HEK293 (cell line): Measurements from ENCODE around the gene EML3.

Source experiments
- EGR2 ChIP-seq: fragments of 450-650 bp; formaldehyde crosslinking; IDR thresholded peaks from 2 replicates; pipeline ENCODE4 v1.5.1; 2016; ENCODE audit warnings: low read depth, missing biosample characterization, missing genetic modification characterization
- HOXA7 ChIP-seq: sonication (generic); formaldehyde crosslinking; IDR thresholded peaks from 2 replicates; pipeline ENCODE4 v1.8.1; 2022; ENCODE audit warnings: missing genetic modification reagents, borderline replicate concordance
- TCF7L2 ChIP-seq: IDR thresholded peaks from 2 replicates; pipeline ENCODE4 v1.6.1; 2011; ENCODE audit warnings: low read depth, mild to moderate bottlenecking, inconsistent platforms, low read length, moderate library complexity, borderline replicate concordance
- ZFP3 ChIP-seq: fragments of 450-650 bp; formaldehyde crosslinking; IDR thresholded peaks from 2 replicates; pipeline ENCODE4 v1.5.1; 2016; ENCODE audit warnings: low read depth, missing biosample characterization, missing genetic modification characterization
- ZFP41 ChIP-seq: fragments of 450-650 bp; formaldehyde crosslinking; IDR thresholded peaks from 2 replicates; pipeline ENCODE4 v1.5.1; 2016; ENCODE audit warnings: missing biosample characterization, missing genetic modification characterization, borderline replicate concordance
- ZNF202 ChIP-seq: fragments of 450-650 bp; formaldehyde crosslinking; IDR thresholded peaks from 2 replicates; pipeline ENCODE4 v1.5.1; 2016; ENCODE audit warnings: missing biosample characterization, missing genetic modification characterization, borderline replicate concordance
- ZNF324 ChIP-seq: fragments of 450-650 bp; formaldehyde crosslinking; IDR thresholded peaks from 2 replicates; pipeline ENCODE4 v1.5.1; 2016; ENCODE audit warnings: missing biosample characterization, missing genetic modification characterization
- ZNF660 ChIP-seq: fragments of 450-650 bp; IDR thresholded peaks from 2 replicates; pipeline ENCODE4 v1.5.1; 2018; ENCODE audit warnings: missing biosample characterization, mild to moderate bottlenecking, missing genetic modification characterization
- TF ChIP-seq, protein P1 (sequence below): fragments of 450-650 bp; formaldehyde crosslinking; IDR thresholded peaks from 2 replicates; pipeline ENCODE4 v1.5.1; 2016; ENCODE audit warnings: missing biosample characterization, missing genetic modification characterization
- TF ChIP-seq, protein P2 (sequence below): fragments of 450-650 bp; formaldehyde crosslinking; IDR thresholded peaks from 2 replicates; pipeline ENCODE4 v1.5.1; 2016; ENCODE audit warnings: missing biosample characterization, missing genetic modification characterization
- TF ChIP-seq, protein P3 (sequence below): fragments of 450-650 bp; formaldehyde crosslinking; IDR thresholded peaks from 2 replicates; pipeline ENCODE4 v1.5.1; 2016; ENCODE audit warnings: missing biosample characterization, missing genetic modification characterization
- TF ChIP-seq, protein P4 (sequence below): fragments of 450-650 bp; formaldehyde crosslinking; IDR thresholded peaks from 2 replicates; pipeline ENCODE4 v1.5.1; 2016; ENCODE audit warnings: missing biosample characterization, missing genetic modification characterization
- TF ChIP-seq, protein P5 (sequence below): fragments of 450-650 bp; formaldehyde crosslinking; IDR thresholded peaks from 2 replicates; pipeline ENCODE4 v1.5.1; 2016; ENCODE audit warnings: missing biosample characterization, missing genetic modification characterization

DNA sequence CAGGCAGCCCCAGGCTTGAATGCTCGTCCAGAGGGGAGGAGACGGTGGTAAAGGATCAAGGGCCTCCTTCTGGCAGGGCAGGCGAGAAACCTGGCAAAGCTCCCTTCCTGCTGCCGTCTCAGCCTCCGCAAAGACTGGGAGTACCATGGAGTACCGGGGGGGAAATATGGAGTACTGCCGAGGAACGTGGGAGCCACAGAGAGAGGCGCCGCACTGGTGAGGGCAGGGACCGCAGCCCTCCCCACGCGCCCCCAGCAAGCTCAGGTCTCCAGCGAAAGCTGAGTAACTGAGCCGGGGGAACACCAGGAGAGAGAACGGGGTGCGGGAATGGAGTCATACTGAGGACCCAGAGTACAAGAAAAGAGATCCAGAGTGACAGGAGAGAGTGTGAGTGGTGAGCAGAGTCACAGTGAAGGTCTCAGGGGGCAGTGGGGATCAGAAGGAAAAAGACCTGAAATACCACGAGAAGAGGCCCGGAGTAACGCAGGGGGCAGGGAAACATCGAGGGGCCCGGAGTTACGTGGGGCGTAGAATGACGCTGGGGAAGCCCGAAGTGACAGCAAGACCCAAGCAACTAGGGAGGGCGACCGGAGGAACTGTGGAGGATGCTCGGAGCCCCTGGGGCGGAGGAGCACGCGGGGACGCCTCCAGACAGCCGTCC is 740 bp downstream of the EML3 start:
- TF ChIP-seq, protein P1, sequence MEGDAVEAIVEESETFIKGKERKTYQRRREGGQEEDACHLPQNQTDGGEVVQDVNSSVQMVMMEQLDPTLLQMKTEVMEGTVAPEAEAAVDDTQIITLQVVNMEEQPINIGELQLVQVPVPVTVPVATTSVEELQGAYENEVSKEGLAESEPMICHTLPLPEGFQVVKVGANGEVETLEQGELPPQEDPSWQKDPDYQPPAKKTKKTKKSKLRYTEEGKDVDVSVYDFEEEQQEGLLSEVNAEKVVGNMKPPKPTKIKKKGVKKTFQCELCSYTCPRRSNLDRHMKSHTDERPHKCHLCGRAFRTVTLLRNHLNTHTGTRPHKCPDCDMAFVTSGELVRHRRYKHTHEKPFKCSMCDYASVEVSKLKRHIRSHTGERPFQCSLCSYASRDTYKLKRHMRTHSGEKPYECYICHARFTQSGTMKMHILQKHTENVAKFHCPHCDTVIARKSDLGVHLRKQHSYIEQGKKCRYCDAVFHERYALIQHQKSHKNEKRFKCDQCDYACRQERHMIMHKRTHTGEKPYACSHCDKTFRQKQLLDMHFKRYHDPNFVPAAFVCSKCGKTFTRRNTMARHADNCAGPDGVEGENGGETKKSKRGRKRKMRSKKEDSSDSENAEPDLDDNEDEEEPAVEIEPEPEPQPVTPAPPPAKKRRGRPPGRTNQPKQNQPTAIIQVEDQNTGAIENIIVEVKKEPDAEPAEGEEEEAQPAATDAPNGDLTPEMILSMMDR: no peak
- TF ChIP-seq ZNF324 (no peak), TCF7L2 (no peak), ZFP41 (no peak), HOXA7 (no peak), EGR2 (tag by site-specific recombination) (no peak), ZNF660 (tag by site-specific recombination) (no peak), ZNF202 (tag by site-specific recombination) (no peak), ZFP3 (no peak)
- TF ChIP-seq, protein P2, sequence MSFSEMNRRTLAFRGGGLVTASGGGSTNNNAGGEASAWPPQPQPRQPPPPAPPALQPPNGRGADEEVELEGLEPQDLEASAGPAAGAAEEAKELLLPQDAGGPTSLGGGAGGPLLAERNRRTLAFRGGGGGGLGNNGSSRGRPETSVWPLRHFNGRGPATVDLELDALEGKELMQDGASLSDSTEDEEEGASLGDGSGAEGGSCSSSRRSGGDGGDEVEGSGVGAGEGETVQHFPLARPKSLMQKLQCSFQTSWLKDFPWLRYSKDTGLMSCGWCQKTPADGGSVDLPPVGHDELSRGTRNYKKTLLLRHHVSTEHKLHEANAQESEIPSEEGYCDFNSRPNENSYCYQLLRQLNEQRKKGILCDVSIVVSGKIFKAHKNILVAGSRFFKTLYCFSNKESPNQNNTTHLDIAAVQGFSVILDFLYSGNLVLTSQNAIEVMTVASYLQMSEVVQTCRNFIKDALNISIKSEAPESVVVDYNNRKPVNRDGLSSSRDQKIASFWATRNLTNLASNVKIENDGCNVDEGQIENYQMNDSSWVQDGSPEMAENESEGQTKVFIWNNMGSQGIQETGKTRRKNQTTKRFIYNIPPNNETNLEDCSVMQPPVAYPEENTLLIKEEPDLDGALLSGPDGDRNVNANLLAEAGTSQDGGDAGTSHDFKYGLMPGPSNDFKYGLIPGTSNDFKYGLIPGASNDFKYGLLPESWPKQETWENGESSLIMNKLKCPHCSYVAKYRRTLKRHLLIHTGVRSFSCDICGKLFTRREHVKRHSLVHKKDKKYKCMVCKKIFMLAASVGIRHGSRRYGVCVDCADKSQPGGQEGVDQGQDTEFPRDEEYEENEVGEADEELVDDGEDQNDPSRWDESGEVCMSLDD (tag by site-specific recombination): peak; percentile 68; the same call in 1 of the 2 replicates
- TF ChIP-seq, protein P3, sequence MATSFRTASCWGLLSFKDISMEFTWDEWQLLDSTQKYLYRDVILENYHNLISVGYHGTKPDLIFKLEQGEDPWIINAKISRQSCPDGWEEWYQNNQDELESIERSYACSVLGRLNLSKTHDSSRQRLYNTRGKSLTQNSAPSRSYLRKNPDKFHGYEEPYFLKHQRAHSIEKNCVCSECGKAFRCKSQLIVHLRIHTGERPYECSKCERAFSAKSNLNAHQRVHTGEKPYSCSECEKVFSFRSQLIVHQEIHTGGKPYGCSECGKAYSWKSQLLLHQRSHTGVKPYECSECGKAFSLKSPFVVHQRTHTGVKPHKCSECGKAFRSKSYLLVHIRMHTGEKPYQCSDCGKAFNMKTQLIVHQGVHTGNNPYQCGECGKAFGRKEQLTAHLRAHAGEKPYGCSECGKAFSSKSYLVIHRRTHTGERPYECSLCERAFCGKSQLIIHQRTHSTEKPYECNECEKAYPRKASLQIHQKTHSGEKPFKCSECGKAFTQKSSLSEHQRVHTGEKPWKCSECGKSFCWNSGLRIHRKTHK (tag by site-specific recombination): no peak
- TF ChIP-seq, protein P4, sequence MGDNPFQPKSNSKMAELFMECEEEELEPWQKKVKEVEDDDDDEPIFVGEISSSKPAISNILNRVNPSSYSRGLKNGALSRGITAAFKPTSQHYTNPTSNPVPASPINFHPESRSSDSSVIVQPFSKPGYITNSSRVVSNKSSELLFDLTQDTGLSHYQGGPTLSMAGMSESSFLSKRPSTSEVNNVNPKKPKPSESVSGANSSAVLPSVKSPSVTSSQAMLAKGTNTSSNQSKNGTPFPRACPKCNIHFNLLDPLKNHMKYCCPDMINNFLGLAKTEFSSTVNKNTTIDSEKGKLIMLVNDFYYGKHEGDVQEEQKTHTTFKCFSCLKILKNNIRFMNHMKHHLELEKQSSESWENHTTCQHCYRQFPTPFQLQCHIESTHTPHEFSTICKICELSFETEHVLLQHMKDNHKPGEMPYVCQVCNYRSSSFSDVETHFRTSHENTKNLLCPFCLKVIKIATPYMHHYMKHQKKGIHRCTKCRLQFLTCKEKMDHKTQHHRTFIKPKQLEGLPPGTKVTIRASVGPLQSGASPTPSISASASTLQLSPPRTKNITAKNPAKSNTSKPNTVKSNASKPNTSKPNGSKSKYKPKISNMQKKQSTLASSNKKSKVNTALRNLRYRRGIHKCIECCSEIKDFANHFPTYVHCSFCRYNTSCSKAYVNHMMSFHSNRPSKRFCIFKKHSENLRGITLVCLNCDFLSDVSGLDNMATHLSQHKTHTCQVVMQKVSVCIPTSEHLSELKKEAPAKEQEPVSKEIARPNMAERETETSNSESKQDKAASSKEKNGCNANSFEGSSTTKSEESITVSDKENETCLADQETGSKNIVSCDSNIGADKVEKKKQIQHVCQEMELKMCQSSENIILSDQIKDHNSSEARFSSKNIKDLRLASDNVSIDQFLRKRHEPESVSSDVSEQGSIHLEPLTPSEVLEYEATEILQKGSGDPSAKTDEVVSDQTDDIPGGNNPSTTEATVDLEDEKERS (tag by site-specific recombination): no peak
- TF ChIP-seq, protein P5, sequence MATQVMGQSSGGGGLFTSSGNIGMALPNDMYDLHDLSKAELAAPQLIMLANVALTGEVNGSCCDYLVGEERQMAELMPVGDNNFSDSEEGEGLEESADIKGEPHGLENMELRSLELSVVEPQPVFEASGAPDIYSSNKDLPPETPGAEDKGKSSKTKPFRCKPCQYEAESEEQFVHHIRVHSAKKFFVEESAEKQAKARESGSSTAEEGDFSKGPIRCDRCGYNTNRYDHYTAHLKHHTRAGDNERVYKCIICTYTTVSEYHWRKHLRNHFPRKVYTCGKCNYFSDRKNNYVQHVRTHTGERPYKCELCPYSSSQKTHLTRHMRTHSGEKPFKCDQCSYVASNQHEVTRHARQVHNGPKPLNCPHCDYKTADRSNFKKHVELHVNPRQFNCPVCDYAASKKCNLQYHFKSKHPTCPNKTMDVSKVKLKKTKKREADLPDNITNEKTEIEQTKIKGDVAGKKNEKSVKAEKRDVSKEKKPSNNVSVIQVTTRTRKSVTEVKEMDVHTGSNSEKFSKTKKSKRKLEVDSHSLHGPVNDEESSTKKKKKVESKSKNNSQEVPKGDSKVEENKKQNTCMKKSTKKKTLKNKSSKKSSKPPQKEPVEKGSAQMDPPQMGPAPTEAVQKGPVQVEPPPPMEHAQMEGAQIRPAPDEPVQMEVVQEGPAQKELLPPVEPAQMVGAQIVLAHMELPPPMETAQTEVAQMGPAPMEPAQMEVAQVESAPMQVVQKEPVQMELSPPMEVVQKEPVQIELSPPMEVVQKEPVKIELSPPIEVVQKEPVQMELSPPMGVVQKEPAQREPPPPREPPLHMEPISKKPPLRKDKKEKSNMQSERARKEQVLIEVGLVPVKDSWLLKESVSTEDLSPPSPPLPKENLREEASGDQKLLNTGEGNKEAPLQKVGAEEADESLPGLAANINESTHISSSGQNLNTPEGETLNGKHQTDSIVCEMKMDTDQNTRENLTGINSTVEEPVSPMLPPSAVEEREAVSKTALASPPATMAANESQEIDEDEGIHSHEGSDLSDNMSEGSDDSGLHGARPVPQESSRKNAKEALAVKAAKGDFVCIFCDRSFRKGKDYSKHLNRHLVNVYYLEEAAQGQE (tag by site-specific recombination): no peak
